ENCODE results near the gene IL2RA.
A peak's percentile ranks its signal among the peaks of the same experiment; 100 is the strongest.

DNA sequence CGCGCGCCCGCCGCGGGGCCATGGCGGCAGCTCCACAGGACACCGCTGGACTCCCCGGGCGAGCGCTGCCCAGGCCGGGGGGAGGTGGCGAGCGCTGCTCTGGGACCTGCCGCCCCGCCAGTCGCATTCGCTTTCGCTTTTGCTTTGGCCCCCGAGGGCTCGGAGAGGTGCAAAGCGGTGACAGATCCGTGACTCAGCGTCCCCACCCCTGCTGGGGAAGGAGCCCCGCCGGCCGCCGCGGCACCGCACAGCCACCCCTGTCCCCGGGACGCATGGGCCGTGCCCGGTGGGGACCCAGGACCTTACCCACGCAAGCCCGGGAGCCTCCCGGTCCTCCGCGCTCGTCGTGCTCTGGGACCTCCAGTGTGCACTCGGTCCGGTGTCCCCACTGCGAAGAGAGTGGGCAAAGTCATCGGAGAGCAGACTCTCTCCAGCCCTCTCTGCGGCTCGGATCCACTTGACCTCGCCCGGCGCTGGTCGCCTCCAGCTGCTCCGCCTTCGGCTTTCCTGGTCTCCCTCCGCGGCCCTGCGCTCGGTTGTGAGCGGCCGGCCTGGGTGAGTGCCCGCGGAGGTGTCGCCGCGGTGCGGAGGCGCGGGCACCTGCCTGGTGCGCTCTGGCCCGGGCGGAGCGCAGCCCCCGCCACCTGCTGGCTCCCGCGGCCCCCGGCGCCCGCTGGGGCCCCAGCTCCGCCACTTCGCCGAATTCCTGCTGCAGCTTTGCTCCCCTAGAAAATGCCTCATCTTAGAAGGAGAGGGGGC lies 84.5 kb downstream of the IL2RA start, which contains the start of gene IL15RA:
- TF ChIP-seq POLR2AphosphoS5 (IDR thresholded peaks at IDR 0.05) (peak; percentile 46 to 82 (median 63)), CTCF (IDR thresholded peaks at IDR 0.05) (peak in 4 of 5 experiments; percentile 7 to 32 (median 17)), POLR2A (IDR thresholded peaks at IDR 0.05) (peak; percentile 71), EP300 (IDR thresholded peaks at IDR 0.05; ENCODE audit: low read depth) (no peak)
